ENCODE results near the gene AKR1D1. TPM values are rescaled to one million over a fixed set of nuclear protein-coding genes. Genes with fewer than 3 reads are reported as not detected.

AKR1D1 gene
- total and polyA plus RNA-seq, 2 donors (not counting 1 experiment from before 2014, with no cell fraction given), result not detected

GRCh38 chr7:138115047-138115446, 38.8 kb downstream of the AKR1D1 start:
- Histone ChIP-seq H3K9ac (ENCODE audit: insufficient read depth, low read length) (no peak overlapping the region), H3K79me2 (ENCODE audit: control insufficient read depth, insufficient read depth, low read length) (no peaks in the 10 kb centered on the region), H3K36me3 (ENCODE audit: control insufficient read depth, insufficient read depth, low read length) (no peaks in the 10 kb centered on the region), H3K4me1 (ENCODE audit: control insufficient read depth, extremely low read depth, insufficient read depth, low read length) (no peaks in the 10 kb centered on the region), H3K4me2 (ENCODE audit: extremely low read depth, insufficient read depth, low read length) (no peak overlapping the region), H2AFZ (ENCODE audit: low read length) (no peak overlapping the region), H3K4me3 (replicated peaks in 1 of 4; ENCODE audit: control extremely low read depth in 1 of 4, insufficient read depth in 1 of 4, low read depth in 3 of 4, low read length in 4 of 4) (no peak overlapping the region), H3K27ac (ENCODE audit: insufficient read depth, low read length) (no peak overlapping the region), H4K20me1 (ENCODE audit: control insufficient read depth, extremely low read depth, insufficient read depth, low read length) (no peaks in the 10 kb centered on the region), H3K9me3 (ENCODE audit: control insufficient read depth, insufficient read depth, low read depth, low read length) (no peaks in the 10 kb centered on the region), H3K27me3 (ENCODE audit: control insufficient read depth, insufficient read depth, low read length) (no peaks in the 10 kb centered on the region)
- DNase-seq (ENCODE audit: low read depth in 2 of 2), result no peak
- TF ChIP-seq EZH2 (IDR thresholded peaks at IDR 0.05; ENCODE audit: low read length, missing control alignments) (no peak), CTCF (conservative IDR thresholded peaks at IDR 0.05 in 1 of 2, IDR thresholded peaks at IDR 0.05 in 1 of 2; ENCODE audit: low read depth in 1 of 2, low read length in 2 of 2) (no peak)

- Histone ChIP-seq H3K9ac (ENCODE audit: insufficient read depth, low read length) (no peak overlapping the region), H3K36me3 (ENCODE audit: control insufficient read depth, insufficient read depth, low read length) (no peaks in the 10 kb centered on the region), H3K4me3 (replicated peaks in 1 of 4; ENCODE audit: control extremely low read depth in 1 of 4, insufficient read depth in 1 of 4, low read depth in 3 of 4, low read length in 4 of 4) (no peak overlapping the region), H3K9me3 (ENCODE audit: control insufficient read depth, insufficient read depth, low read depth, low read length) (no peaks in the 10 kb centered on the region), H3K79me2 (ENCODE audit: control insufficient read depth, insufficient read depth, low read length) (no peaks in the 10 kb centered on the region), H3K27ac (ENCODE audit: insufficient read depth, low read length) (no peak overlapping the region), H3K4me1 (ENCODE audit: control insufficient read depth, extremely low read depth, insufficient read depth, low read length) (no peaks in the 10 kb centered on the region), H3K4me2 (ENCODE audit: extremely low read depth, insufficient read depth, low read length) (no peak overlapping the region), H4K20me1 (ENCODE audit: control insufficient read depth, extremely low read depth, insufficient read depth, low read length) (no peaks in the 10 kb centered on the region), H3K27me3 (ENCODE audit: control insufficient read depth, insufficient read depth, low read length) (no peaks in the 10 kb centered on the region), H2AFZ (ENCODE audit: low read length) (no peak overlapping the region)
- TF ChIP-seq EZH2 (IDR thresholded peaks at IDR 0.05; ENCODE audit: low read length, missing control alignments) (no peak), CTCF (conservative IDR thresholded peaks at IDR 0.05 in 1 of 2, IDR thresholded peaks at IDR 0.05 in 1 of 2; ENCODE audit: low read depth in 1 of 2, low read length in 2 of 2) (no peak)
- peak; percentile 9 to 91 for DNase-seq (ENCODE audit: low read depth in 2 of 2)
These were observed 39.9 kb downstream of the AKR1D1 start for GRCh38 chr7:138116141-138116540.

GRCh38 chr7:138116892-138117291, 40.6 kb downstream of the AKR1D1 start:
- Histone ChIP-seq H2AFZ (ENCODE audit: low read length) (no peak overlapping the region), H3K9ac (ENCODE audit: insufficient read depth, low read length) (no peak overlapping the region), H3K27me3 (ENCODE audit: control insufficient read depth, insufficient read depth, low read length) (no peaks in the 10 kb centered on the region), H3K4me2 (ENCODE audit: extremely low read depth, insufficient read depth, low read length) (no peak overlapping the region), H3K4me1 (ENCODE audit: control insufficient read depth, extremely low read depth, insufficient read depth, low read length) (no peaks in the 10 kb centered on the region), H3K9me3 (ENCODE audit: control insufficient read depth, insufficient read depth, low read depth, low read length) (no peaks in the 10 kb centered on the region), H3K27ac (ENCODE audit: insufficient read depth, low read length) (no peak overlapping the region), H4K20me1 (ENCODE audit: control insufficient read depth, extremely low read depth, insufficient read depth, low read length) (no peaks in the 10 kb centered on the region), H3K79me2 (ENCODE audit: control insufficient read depth, insufficient read depth, low read length) (no peaks in the 10 kb centered on the region), H3K36me3 (ENCODE audit: control insufficient read depth, insufficient read depth, low read length) (no peaks in the 10 kb centered on the region), H3K4me3 (replicated peaks in 1 of 4; ENCODE audit: control extremely low read depth in 1 of 4, insufficient read depth in 1 of 4, low read depth in 3 of 4, low read length in 4 of 4) (no peak overlapping the region)
- TF ChIP-seq CTCF (conservative IDR thresholded peaks at IDR 0.05 in 1 of 2, IDR thresholded peaks at IDR 0.05 in 1 of 2; ENCODE audit: low read depth in 1 of 2, low read length in 2 of 2) (no peak), EZH2 (IDR thresholded peaks at IDR 0.05; ENCODE audit: low read length, missing control alignments) (no peak)
- DNase-seq (ENCODE audit: low read depth in 2 of 2), result no peak
